ENCODE data around the gene MEGF6.

- TF ChIP-seq CTCF (IDR thresholded peaks at IDR 0.05) = no peak
- no peak for TF ChIP-seq POLR2A (IDR thresholded peaks at IDR 0.05)
Observed at GRCh38 chr1:3568815-3569435, 42.4 kb downstream of the MEGF6 start.

All from body of pancreas (tissue), 4 donors.